RWPE2 (cell line): ENCODE results near the gene CD79B.

Experiments
- ATAC-seq: fragments of 200-7000 bp; cut with Tn5 transposase; 3 replicates; pipeline ENCODE4 v1.9.1; 2021; ENCODE audit warnings: low read depth
- DNase-seq: peaks from one replicate; pipeline ENCODE4 v3.0.0-alpha.2; 2020; ENCODE audit warnings: low spot score
- H3K27ac ChIP-seq: fragments of 450-650 bp; 2 replicates; pipeline ENCODE4 v1.5.1; 2017; ENCODE audit warnings: mild to moderate bottlenecking; ENCODE audit not compliant: poor library complexity, severe bottlenecking
- H3K27me3 ChIP-seq: fragments of 250-450 bp; sonication (Bioruptor Pico); 2 replicates; pipeline ENCODE4 v1.5.1; 2021; ENCODE audit warnings: mild to moderate bottlenecking, moderate library complexity; ENCODE audit not compliant: insufficient read depth, poor library complexity, severe bottlenecking
- H3K36me3 ChIP-seq: fragments of 250-450 bp; sonication (Bioruptor Pico); 2 replicates; pipeline ENCODE4 v1.5.1; 2020; ENCODE audit warnings: low read depth, mild to moderate bottlenecking, moderate library complexity
- H3K4me1 ChIP-seq: fragments of 250-450 bp; sonication (Bioruptor Pico); 2 replicates; pipeline ENCODE4 v1.5.1; 2021; ENCODE audit warnings: mild to moderate bottlenecking, moderate library complexity; ENCODE audit not compliant: insufficient read depth, poor library complexity, severe bottlenecking
- H3K4me3 ChIP-seq: fragments of 250-450 bp; sonication (Bioruptor Pico); 2 replicates; pipeline ENCODE4 v1.5.1; 2021; ENCODE audit warnings: mild to moderate bottlenecking, moderate library complexity; ENCODE audit not compliant: severe bottlenecking
- H3K9me3 ChIP-seq: fragments of 250-450 bp; sonication (Bioruptor Pico); 2 replicates; pipeline ENCODE4 v1.5.1; 2021; ENCODE audit warnings: mild to moderate bottlenecking, moderate library complexity; ENCODE audit not compliant: severe bottlenecking
- CTCF ChIP-seq: fragments of 450-650 bp; IDR thresholded peaks from one replicate; pipeline ENCODE4 v1.5.1; 2017; ENCODE audit warnings: mild to moderate bottlenecking, moderate library complexity; ENCODE audit not compliant: poor library complexity, severe bottlenecking

The CD79B gene

GRCh38 chr17:63967953-63968352 lies 35.8 kb upstream of the CD79B start:
- H3K9me3 ChIP-seq, result no peaks in the 10 kb centered on the region
- H3K4me1 ChIP-seq, result no peaks in the 10 kb centered on the region
- H3K27ac ChIP-seq, result no peak overlapping the region
- H3K36me3 ChIP-seq, result no peaks in the 10 kb centered on the region
- ATAC-seq (no peak), DNase-seq (no peak)
- TF ChIP-seq CTCF, result no peak
- H3K27me3 ChIP-seq, result no peaks in the 10 kb centered on the region
- H3K4me3 ChIP-seq, result no peak overlapping the region

- H3K27ac ChIP-seq, result no peak overlapping the region
- DNase-seq (no peak), ATAC-seq (no peak)
- no peak overlapping the region for H3K4me3 ChIP-seq
- no peaks in the 10 kb centered on the region for H3K27me3 ChIP-seq
- H3K9me3 ChIP-seq, result no peaks in the 10 kb centered on the region
- no peaks in the 10 kb centered on the region for H3K4me1 ChIP-seq
- TF ChIP-seq CTCF, result no peak
- H3K36me3 ChIP-seq, result no peaks in the 10 kb centered on the region
Measured at GRCh38 chr17:63966646-63967264, 34.6 kb upstream of the CD79B start.

- Histone ChIP-seq H3K36me3 (no peaks in the 10 kb centered on the region), H3K27me3 (no peaks in the 10 kb centered on the region), H3K4me3 (no peak overlapping the region), H3K4me1 (no peaks in the 10 kb centered on the region), H3K9me3 (no peaks in the 10 kb centered on the region), H3K27ac (no peak overlapping the region)
- no peak for ATAC-seq
- no peak for TF ChIP-seq CTCF
- no peak for DNase-seq
Measured at GRCh38 chr17:63963123-63963522, 31.0 kb upstream of the CD79B start.

- Histone ChIP-seq H3K4me1 (no peaks in the 10 kb centered on the region), H3K27me3 (no peaks in the 10 kb centered on the region), H3K36me3 (no peaks in the 10 kb centered on the region), H3K4me3 (no peak overlapping the region), H3K27ac (no peak overlapping the region), H3K9me3 (no peaks in the 10 kb centered on the region)
- TF ChIP-seq CTCF, result no peak
- no peak for ATAC-seq
- no peak for DNase-seq
Measured at GRCh38 chr17:63962298-63962744, 30.2 kb upstream of the CD79B start.
